Activated CD8-positive, alpha-beta memory T cell treated with anti-CD3 and anti-CD28 coated beads, Interleukin-2, amount 10 ng/mL, durations not matched to agents 7 days and 5 days (primary cell): ENCODE data around the gene PADI3. TPM values are rescaled to one million over a fixed set of nuclear protein-coding genes. Genes with fewer than 3 reads are reported as not detected.

Experiments
- ATAC-seq: fragments of 150-1000 bp; cut with Tn5 transposase; one replicate; pipeline ENCODE4 v1.10.0; 2021; ENCODE audit warnings: moderate library complexity
- CTCF ChIA-PET: fragments of 350-600 bp; sonication (Branson Sonifier 250); formaldehyde crosslinking; loops from one replicate; lab custom pipeline; 2021; ENCODE audit warnings: antibody characterized with exemption; lab: Charles Lee
- DNase-seq: peaks from one replicate; pipeline ENCODE4 v3.0.0-alpha.2; 2020
- H3K27ac Mint-ChIP-seq: one replicate; pipeline ENCODE4 v1.8.0; 2021; ENCODE audit warnings: mild to moderate bottlenecking, mixed read lengths
- H3K27me3 Mint-ChIP-seq: one replicate; pipeline ENCODE4 v1.8.0; 2021; ENCODE audit warnings: mixed read lengths
- H3K36me3 Mint-ChIP-seq: one replicate; pipeline ENCODE4 v1.8.0; 2021; ENCODE audit warnings: mild to moderate bottlenecking, mixed read lengths
- H3K4me1 Mint-ChIP-seq: one replicate; pipeline ENCODE4 v1.8.0; 2021; ENCODE audit warnings: mixed read lengths
- H3K4me3 Mint-ChIP-seq: one replicate; pipeline ENCODE4 v1.8.0; 2021; ENCODE audit warnings: mild to moderate bottlenecking, moderate library complexity, mixed read lengths
- H3K9me3 Mint-ChIP-seq: one replicate; pipeline ENCODE4 v1.8.0; 2022; ENCODE audit warnings: low read depth, mixed read lengths
- total RNA-seq, 2 experiments: library from RNA; stranded (reverse); gene quantifications; one replicate each; pipeline ENCODE4 v1.2.3, GENCODE V29; 2021

The PADI3 gene
- total RNA-seq, 2 experiments from 2014 or later, result not detected

GRCh38 chr1:17290553-17290952 lies 41.7 kb downstream of the PADI3 start:
- Mint-ChIP-seq H3K27ac (no peak overlapping the region), H3K4me1 (no peaks in the 10 kb centered on the region), H3K36me3 (no peaks in the 10 kb centered on the region), H3K9me3 (no peaks in the 10 kb centered on the region), H3K4me3 (no peak overlapping the region), H3K27me3 (peaks cover 11% of the 10 kb centered on the region)
- CTCF ChIA-PET, result interaction anchor here (0.5 kb wide), 1 partner anchor 22 kb away, joined by 3 read pairs; no protein-coding TSS in a partner anchor
- ATAC-seq, result no peak
- DNase-seq, result no peak

GRCh38 chr1:17292299-17293160 lies 43.6 kb downstream of the PADI3 start:
- CTCF ChIA-PET, result no interaction called here
- Mint-ChIP-seq H3K4me3 (no peak overlapping the region), H3K4me1 (no peaks in the 10 kb centered on the region), H3K27ac (no peak overlapping the region), H3K36me3 (no peaks in the 10 kb centered on the region), H3K27me3 (peaks cover 11% of the 10 kb centered on the region), H3K9me3 (no peaks in the 10 kb centered on the region)
- DNase-seq (no peak), ATAC-seq (no peak)

GRCh38 chr1:17293681-17294425 lies 45.0 kb downstream of the PADI3 start:
- Mint-ChIP-seq H3K9me3 (peaks cover 2% of the 10 kb centered on the region), H3K4me3 (no peak overlapping the region), H3K27me3 (peaks cover 16% of the 10 kb centered on the region), H3K36me3 (no peaks in the 10 kb centered on the region), H3K4me1 (no peaks in the 10 kb centered on the region), H3K27ac (no peak overlapping the region)
- CTCF ChIA-PET, result no interaction called here
- DNase-seq (no peak), ATAC-seq (no peak)

GRCh38 chr1:17295292-17295691 lies 46.4 kb downstream of the PADI3 start:
- ATAC-seq (no peak), DNase-seq (no peak)
- Mint-ChIP-seq H3K36me3 (no peaks in the 10 kb centered on the region), H3K27ac (no peak overlapping the region), H3K4me1 (no peaks in the 10 kb centered on the region), H3K9me3 (peaks cover 3% of the 10 kb centered on the region), H3K4me3 (no peak overlapping the region), H3K27me3 (peaks cover 18% of the 10 kb centered on the region)
- CTCF ChIA-PET, result no interaction called here

GRCh38 chr1:17296086-17296485 lies 47.2 kb downstream of the PADI3 start:
- CTCF ChIA-PET, result no interaction called here
- peaks cover 13% of the 10 kb centered on the region for H3K27me3 Mint-ChIP-seq

GRCh38 chr1:17297991-17298390 lies 49.1 kb downstream of the PADI3 start:
- H3K27me3 Mint-ChIP-seq, result peaks cover 9% of the 10 kb centered on the region
- CTCF ChIA-PET, result no interaction called here
- H3K36me3 Mint-ChIP-seq, result peaks cover 3% of the 10 kb centered on the region
- no peak overlapping the region for H3K27ac Mint-ChIP-seq
- DNase-seq (no peak), ATAC-seq (no peak)
- H3K4me3 Mint-ChIP-seq, result no peak overlapping the region
- peaks cover 8% of the 10 kb centered on the region for H3K9me3 Mint-ChIP-seq
- H3K4me1 Mint-ChIP-seq, result no peaks in the 10 kb centered on the region

More at GRCh38 chr1:17296086-17296485, 47.2 kb downstream of the PADI3 start:
- H3K9me3 Mint-ChIP-seq, result peaks cover 3% of the 10 kb centered on the region
- no peak overlapping the region for H3K27ac Mint-ChIP-seq
- no peak overlapping the region for H3K4me3 Mint-ChIP-seq
- no peaks in the 10 kb centered on the region for H3K36me3 Mint-ChIP-seq
- H3K4me1 Mint-ChIP-seq, result no peaks in the 10 kb centered on the region
- DNase-seq, result no peak
- no peak for ATAC-seq

- peaks cover 3% of the 10 kb centered on the region for H3K36me3 Mint-ChIP-seq
- no peaks in the 10 kb centered on the region for H3K4me1 Mint-ChIP-seq
- H3K27ac Mint-ChIP-seq, result no peak overlapping the region
- peaks cover 8% of the 10 kb centered on the region for H3K9me3 Mint-ChIP-seq
- H3K4me3 Mint-ChIP-seq, result no peak overlapping the region
- CTCF ChIA-PET, result no interaction called here
- no peak for ATAC-seq
- peaks cover 8% of the 10 kb centered on the region for H3K27me3 Mint-ChIP-seq
- DNase-seq, result no peak
Measured at GRCh38 chr1:17301767-17302166, 52.9 kb downstream of the PADI3 start.

GRCh38 chr1:17304151-17304825 lies 55.4 kb downstream of the PADI3 start:
- no peak overlapping the region for H3K4me3 Mint-ChIP-seq
- no peak overlapping the region for H3K27ac Mint-ChIP-seq
- H3K9me3 Mint-ChIP-seq, result peaks cover 5% of the 10 kb centered on the region
- H3K27me3 Mint-ChIP-seq, result peaks cover 10% of the 10 kb centered on the region
- ATAC-seq, result no peak
- peaks cover 3% of the 10 kb centered on the region for H3K36me3 Mint-ChIP-seq
- DNase-seq, result no peak
- H3K4me1 Mint-ChIP-seq, result no peaks in the 10 kb centered on the region
- CTCF ChIA-PET, result no interaction called here

- no peak for ATAC-seq
- Mint-ChIP-seq H3K27me3 (peaks cover 10% of the 10 kb centered on the region), H3K4me1 (no peaks in the 10 kb centered on the region), H3K4me3 (no peak overlapping the region), H3K9me3 (peaks cover 5% of the 10 kb centered on the region), H3K36me3 (peaks cover 3% of the 10 kb centered on the region), H3K27ac (no peak overlapping the region)
- DNase-seq, result no peak
- CTCF ChIA-PET, result no interaction called here
Measured at GRCh38 chr1:17304826-17305175, 55.9 kb downstream of the PADI3 start.

- peaks cover 10% of the 10 kb centered on the region for H3K27me3 Mint-ChIP-seq
- CTCF ChIA-PET, result no interaction called here
- DNase-seq, result no peak
- H3K9me3 Mint-ChIP-seq, result peaks cover 5% of the 10 kb centered on the region
- no peak for ATAC-seq
- no peaks in the 10 kb centered on the region for H3K4me1 Mint-ChIP-seq
- H3K36me3 Mint-ChIP-seq, result peaks cover 3% of the 10 kb centered on the region
- H3K27ac Mint-ChIP-seq, result no peak overlapping the region
- no peak overlapping the region for H3K4me3 Mint-ChIP-seq
Measured at GRCh38 chr1:17305576-17306095, 56.7 kb downstream of the PADI3 start.

GRCh38 chr1:17306407-17306806 lies 57.5 kb downstream of the PADI3 start:
- ATAC-seq (no peak), DNase-seq (no peak)
- CTCF ChIA-PET, result no interaction called here
- Mint-ChIP-seq H3K27ac (no peak overlapping the region), H3K4me3 (no peak overlapping the region), H3K27me3 (peaks cover 10% of the 10 kb centered on the region), H3K4me1 (no peaks in the 10 kb centered on the region), H3K36me3 (peaks cover 3% of the 10 kb centered on the region), H3K9me3 (peaks cover 5% of the 10 kb centered on the region)

- no peak overlapping the region for H3K4me3 Mint-ChIP-seq
- peaks cover 2% of the 10 kb centered on the region for H3K9me3 Mint-ChIP-seq
- no peak for ATAC-seq
- H3K36me3 Mint-ChIP-seq, result peaks cover under 1% of the 10 kb centered on the region
- no peak for DNase-seq
- H3K27ac Mint-ChIP-seq, result no peak overlapping the region
- no peaks in the 10 kb centered on the region for H3K4me1 Mint-ChIP-seq
- CTCF ChIA-PET, result no interaction called here
- peaks cover 10% of the 10 kb centered on the region for H3K27me3 Mint-ChIP-seq
Measured at GRCh38 chr1:17306921-17307320, 58.0 kb downstream of the PADI3 start.

GRCh38 chr1:17307329-17307728 lies 58.4 kb downstream of the PADI3 start:
- CTCF ChIA-PET, result no interaction called here
- ATAC-seq, result no peak
- H3K36me3 Mint-ChIP-seq, result no peaks in the 10 kb centered on the region
- no peaks in the 10 kb centered on the region for H3K9me3 Mint-ChIP-seq
- no peak for DNase-seq
- peaks cover 10% of the 10 kb centered on the region for H3K27me3 Mint-ChIP-seq
- H3K27ac Mint-ChIP-seq, result no peak overlapping the region
- H3K4me3 Mint-ChIP-seq, result no peak overlapping the region
- H3K4me1 Mint-ChIP-seq, result no peaks in the 10 kb centered on the region
